ENCODE data around the gene MAD2L2. TPM values are rescaled to one million over a fixed set of nuclear protein-coding genes. Genes with fewer than 3 reads are reported as not detected.

Gene MAD2L2
- total RNA-seq, 1 donor from 2014 or later = 111 TPM

- peaks cover 18% of the 10 kb centered on the region for H3K4me1 Mint-ChIP-seq
- H3K4me3 Mint-ChIP-seq = no peak overlapping the region
- no peaks in the 10 kb centered on the region for H3K27me3 Mint-ChIP-seq (ENCODE audit: low read depth)
- no peak overlapping the region for H3K27ac Mint-ChIP-seq (ENCODE audit: unreplicated experiment)
- DNase-seq (ENCODE audit: low read depth, low spot score) = no peak
- no peak for TF ChIP-seq CTCF (conservative IDR thresholded peaks at IDR 0.05)
- no peaks in the 10 kb centered on the region for H3K9me3 Mint-ChIP-seq
- no peaks in the 10 kb centered on the region for H3K36me3 Mint-ChIP-seq (ENCODE audit: low read depth)
Measured at GRCh38 chr1:11727119-11727518, 46.2 kb upstream of the MAD2L2 start.

GRCh38 chr1:11725616-11726015 lies 44.7 kb upstream of the MAD2L2 start:
- Mint-ChIP-seq H3K4me1 (peaks cover 8% of the 10 kb centered on the region), H3K4me3 (no peak overlapping the region), H3K9me3 (no peaks in the 10 kb centered on the region), H3K36me3 (ENCODE audit: low read depth) (no peaks in the 10 kb centered on the region), H3K27ac (ENCODE audit: unreplicated experiment) (no peak overlapping the region), H3K27me3 (ENCODE audit: low read depth) (no peaks in the 10 kb centered on the region)
- no peak for DNase-seq (ENCODE audit: low read depth, low spot score)
- TF ChIP-seq CTCF (conservative IDR thresholded peaks at IDR 0.05) = no peak

- H3K4me1 Mint-ChIP-seq = peaks cover 6% of the 10 kb centered on the region
- H3K9me3 Mint-ChIP-seq = no peaks in the 10 kb centered on the region
- H3K4me3 Mint-ChIP-seq = no peak overlapping the region
- peaks cover 9% of the 10 kb centered on the region for H3K27me3 Mint-ChIP-seq (ENCODE audit: low read depth)
- TF ChIP-seq CTCF (conservative IDR thresholded peaks at IDR 0.05) = no peak
- no peaks in the 10 kb centered on the region for H3K36me3 Mint-ChIP-seq (ENCODE audit: low read depth)
- H3K27ac Mint-ChIP-seq (ENCODE audit: unreplicated experiment) = no peak overlapping the region
- no peak for DNase-seq (ENCODE audit: low read depth, low spot score)
Measured at GRCh38 chr1:11722538-11722937, 41.6 kb upstream of the MAD2L2 start.

- H3K9me3 Mint-ChIP-seq = no peaks in the 10 kb centered on the region
- H3K4me3 Mint-ChIP-seq = no peak overlapping the region
- no peak for TF ChIP-seq CTCF (conservative IDR thresholded peaks at IDR 0.05)
- no peaks in the 10 kb centered on the region for H3K36me3 Mint-ChIP-seq (ENCODE audit: low read depth)
- no peak overlapping the region for H3K27ac Mint-ChIP-seq (ENCODE audit: unreplicated experiment)
- H3K4me1 Mint-ChIP-seq = peaks cover 6% of the 10 kb centered on the region
- no peak for DNase-seq (ENCODE audit: low read depth, low spot score)
- peaks cover 9% of the 10 kb centered on the region for H3K27me3 Mint-ChIP-seq (ENCODE audit: low read depth)
Measured at GRCh38 chr1:11721311-11721710, 40.4 kb upstream of the MAD2L2 start.

GRCh38 chr1:11720525-11720924 lies 39.6 kb upstream of the MAD2L2 start:
- no peak for DNase-seq (ENCODE audit: low read depth, low spot score)
- Mint-ChIP-seq H3K27me3 (ENCODE audit: low read depth) (peaks cover 9% of the 10 kb centered on the region), H3K4me3 (no peak overlapping the region), H3K4me1 (peaks cover 6% of the 10 kb centered on the region), H3K36me3 (ENCODE audit: low read depth) (no peaks in the 10 kb centered on the region), H3K9me3 (no peaks in the 10 kb centered on the region), H3K27ac (ENCODE audit: unreplicated experiment) (no peak overlapping the region)
- TF ChIP-seq CTCF (conservative IDR thresholded peaks at IDR 0.05) = no peak

GRCh38 chr1:11720033-11720376 lies 39.1 kb upstream of the MAD2L2 start:
- Mint-ChIP-seq H3K27me3 (ENCODE audit: low read depth) (peaks cover 12% of the 10 kb centered on the region), H3K27ac (ENCODE audit: unreplicated experiment) (no peak overlapping the region), H3K9me3 (no peaks in the 10 kb centered on the region), H3K36me3 (ENCODE audit: low read depth) (no peaks in the 10 kb centered on the region), H3K4me1 (peaks cover 6% of the 10 kb centered on the region), H3K4me3 (no peak overlapping the region)
- TF ChIP-seq CTCF (conservative IDR thresholded peaks at IDR 0.05) = peak; percentile 32
- DNase-seq (ENCODE audit: low read depth, low spot score) = no peak
